Suppressor macrophage treated with lipopolysaccharide for 4 hours (primary cell): ENCODE measurements around the gene B4GALNT4.
A peak's percentile ranks its signal among the peaks of the same experiment; 100 is the strongest.
"Not testable (repeated sequence)": the region's sequence is repeated elsewhere in the genome, so short reads cannot be mapped to it uniquely, and the experiment has no call there.

Source experiments
- DNase-seq: peaks from one replicate; pipeline ENCODE4 v3.0.0-alpha.2; 2020

The B4GALNT4 gene

GRCh38 chr11:394034-394857, 24.9 kb downstream of the B4GALNT4 start, which contains the start of gene PKP3:
PKP3 (plus strand) TSS chr11:394209; CDS start chr11:394293, 84 bp downstream.
- no peak for DNase-seq

DNA sequence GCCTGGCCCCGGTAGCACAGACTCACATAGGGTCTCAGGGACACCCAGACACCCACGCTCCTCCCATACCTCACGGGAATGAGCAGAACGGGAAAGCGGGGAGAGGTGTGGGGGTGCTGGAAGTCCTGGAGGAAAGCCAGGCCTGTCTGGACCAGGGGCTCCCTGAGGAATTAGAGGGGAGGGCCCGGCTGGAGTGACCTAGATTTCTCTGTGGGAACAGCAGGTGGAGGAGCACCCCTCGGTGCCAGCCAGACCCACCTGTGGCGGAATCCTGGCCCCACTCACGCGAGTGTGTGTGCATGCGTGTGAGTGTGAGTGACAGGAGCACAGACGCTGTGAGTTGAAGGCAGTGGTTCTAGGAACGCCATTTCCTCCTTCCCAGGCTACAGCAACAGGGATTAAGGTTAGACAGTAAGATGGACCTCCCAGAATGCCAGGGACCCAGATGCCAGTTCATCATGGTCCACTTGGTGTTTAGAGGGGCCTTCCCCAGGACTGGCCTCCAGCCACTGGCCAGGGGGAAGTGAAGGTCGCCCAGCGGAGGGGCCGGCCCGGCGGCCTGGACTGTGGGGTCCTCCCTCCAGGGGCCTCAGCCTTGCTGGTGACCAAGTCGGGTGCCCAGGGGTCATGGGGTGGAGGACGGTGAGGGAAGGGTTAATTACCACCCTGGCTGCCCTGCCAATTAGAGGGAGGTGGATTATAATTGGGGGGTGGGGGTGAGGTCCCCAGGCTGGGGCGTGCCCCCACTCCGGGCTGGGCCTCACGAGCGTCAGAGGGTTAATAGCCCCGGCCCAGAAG, 25.8 kb downstream of the B4GALNT4 start:
- no peak for DNase-seq

DNA sequence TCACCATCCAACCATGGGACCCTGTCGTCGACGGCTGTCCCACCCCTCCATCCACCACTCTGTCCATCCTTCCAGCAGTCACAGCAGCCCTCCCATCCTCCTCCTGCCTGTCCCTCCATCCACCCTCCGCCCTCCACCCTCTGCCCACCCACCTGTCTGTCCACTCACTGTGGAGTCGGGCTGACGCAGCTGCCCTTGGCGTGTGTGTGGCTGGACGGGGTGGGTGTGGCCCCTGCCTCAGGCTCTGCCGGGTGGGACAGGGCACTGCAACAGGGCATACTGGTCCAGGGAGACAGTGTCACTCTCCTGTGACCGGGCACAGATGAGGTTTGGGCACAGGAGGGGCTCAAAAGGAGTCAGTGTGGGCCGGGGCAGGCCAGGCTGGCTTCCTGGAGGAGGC, 26.6 kb downstream of the B4GALNT4 start:
- no peak for DNase-seq

- DNase-seq, result peak; percentile 35
Observed at GRCh38 chr11:396511-396947, 27.2 kb downstream of the B4GALNT4 start.

DNA sequence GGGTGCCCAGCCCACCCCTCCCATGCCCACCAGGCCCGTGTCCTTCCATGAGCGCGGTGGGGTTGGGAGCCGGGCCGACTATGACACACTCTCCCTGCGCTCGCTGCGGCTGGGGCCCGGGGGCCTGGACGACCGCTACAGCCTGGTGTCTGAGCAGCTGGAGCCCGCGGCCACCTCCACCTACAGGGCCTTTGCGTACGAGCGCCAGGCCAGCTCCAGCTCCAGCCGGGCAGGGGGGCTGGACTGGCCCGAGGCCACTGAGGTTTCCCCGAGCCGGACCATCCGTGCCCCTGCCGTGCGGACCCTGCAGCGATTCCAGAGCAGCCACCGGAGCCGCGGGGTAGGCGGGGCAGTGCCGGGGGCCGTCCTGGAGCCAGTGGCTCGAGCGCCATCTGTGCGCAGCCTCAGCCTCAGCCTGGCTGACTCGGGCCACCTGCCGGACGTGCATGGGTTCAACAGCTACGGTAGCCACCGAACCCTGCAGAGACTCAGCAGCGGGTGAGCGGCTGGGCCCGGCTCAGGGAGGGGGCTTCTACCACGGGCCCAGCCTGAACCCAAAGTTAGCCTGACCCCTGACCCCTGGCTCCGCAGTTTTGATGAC, 27.7 kb downstream of the B4GALNT4 start:
- DNase-seq, result peak; percentile 63

- peak; percentile 17 for DNase-seq
Observed at GRCh38 chr11:398826-399225, 29.5 kb downstream of the B4GALNT4 start.

GRCh38 chr11:399731-400211, 30.5 kb downstream of the B4GALNT4 start:
- no peak for DNase-seq

GRCh38 chr11:400241-400689, 31.0 kb downstream of the B4GALNT4 start:
- DNase-seq, result no peak

- DNase-seq, result not testable (repeated sequence)
Observed at GRCh38 chr11:401196-401595, 31.9 kb downstream of the B4GALNT4 start.

- DNase-seq, result no peak
Observed at GRCh38 chr11:403021-403760, 33.9 kb downstream of the B4GALNT4 start.

DNA sequence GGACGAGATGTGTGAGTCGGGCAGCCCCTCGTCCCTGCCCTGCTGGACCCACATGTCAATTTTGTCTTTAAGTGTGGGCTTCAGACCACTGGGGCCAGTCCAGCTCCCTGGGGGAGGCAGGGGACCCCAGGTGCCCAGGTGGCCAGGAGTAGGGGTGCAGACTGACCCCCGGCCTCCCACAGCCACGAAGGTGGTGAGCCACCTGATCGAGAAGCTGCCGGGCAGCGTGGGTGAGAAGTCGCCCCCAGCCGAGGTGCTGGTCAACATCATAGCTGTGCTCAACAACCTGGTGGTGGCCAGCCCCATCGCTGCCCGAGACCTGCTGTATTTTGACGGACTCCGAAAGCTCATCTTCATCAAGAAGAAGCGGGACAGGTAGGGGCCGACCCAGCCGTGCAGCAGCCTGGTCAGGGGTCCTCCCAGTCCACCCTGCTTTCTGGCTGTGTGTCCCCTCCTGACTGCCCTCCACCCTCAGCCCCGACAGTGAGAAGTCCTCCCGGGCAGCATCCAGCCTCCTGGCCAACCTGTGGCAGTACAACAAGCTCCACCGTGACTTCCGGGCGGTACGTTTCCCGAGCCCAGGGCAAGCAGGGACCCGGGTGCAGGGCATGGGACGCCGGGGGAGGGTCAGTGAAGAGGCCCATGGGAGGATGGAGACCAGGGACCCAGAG, 34.6 kb downstream of the B4GALNT4 start:
- no peak for DNase-seq

DNA sequence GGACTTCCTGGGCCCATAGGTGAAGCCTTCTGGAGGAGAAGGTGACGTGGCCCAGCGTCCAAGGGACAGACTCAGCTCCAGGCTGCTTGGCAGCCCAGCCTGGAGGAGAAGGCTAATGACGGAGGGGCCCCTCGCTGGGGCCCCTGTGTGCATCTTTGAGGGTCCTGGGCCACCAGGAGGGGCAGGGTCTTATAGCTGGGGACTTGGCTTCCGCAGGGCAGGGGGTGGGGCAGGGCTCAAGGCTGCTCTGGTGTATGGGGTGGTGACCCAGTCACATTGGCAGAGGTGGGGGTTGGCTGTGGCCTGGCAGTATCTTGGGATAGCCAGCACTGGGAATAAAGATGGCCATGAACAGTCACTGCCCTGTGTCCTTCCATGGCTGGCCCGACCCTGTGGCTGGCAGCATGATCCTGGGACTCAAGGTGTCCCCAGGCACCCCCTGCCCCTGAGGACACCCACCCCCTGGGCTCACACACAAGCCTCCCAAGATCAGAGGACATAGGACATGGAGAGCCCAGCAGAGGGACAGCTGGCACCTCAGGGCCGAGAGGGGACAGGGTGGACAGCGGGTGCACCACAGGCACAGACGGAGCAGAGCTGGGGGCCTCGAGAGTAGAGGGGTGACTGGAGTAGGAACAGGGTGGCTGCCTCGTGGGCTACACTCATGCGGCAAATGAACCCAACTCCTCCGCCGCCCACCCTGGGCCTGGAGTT, 35.4 kb downstream of the B4GALNT4 start:
- no peak for DNase-seq

DNA sequence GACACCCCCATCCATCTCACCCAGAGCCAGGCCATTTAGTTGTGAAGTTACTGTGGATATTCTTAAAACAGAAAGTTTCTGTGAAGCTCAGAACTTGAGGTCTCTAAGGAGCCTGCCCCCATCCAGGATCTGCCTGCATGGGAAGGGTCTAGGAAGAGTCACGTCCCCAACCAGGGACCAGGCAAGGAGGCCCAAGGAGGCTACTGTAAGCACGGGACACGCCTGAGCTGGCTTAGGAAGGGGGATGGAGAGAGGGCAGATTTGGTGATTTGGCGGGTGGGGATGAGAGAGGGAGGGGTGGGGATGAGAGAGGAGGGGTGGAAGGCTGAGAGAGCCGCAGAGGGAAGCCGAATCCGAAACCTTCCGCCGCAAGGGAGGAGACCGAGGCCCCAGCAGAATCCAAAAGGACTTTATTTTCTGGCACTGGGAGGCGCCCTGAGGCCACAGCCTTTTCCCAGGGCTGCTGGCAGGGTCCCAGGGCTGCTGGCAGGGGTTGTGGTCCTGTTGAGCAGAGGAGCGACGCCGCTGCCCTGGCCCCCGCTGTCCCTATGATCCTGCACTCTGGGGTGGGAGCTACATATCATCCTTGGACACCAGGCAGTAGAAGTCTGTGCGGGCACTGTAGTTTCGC, 36.1 kb downstream of the B4GALNT4 start:
- no peak for DNase-seq

DNA sequence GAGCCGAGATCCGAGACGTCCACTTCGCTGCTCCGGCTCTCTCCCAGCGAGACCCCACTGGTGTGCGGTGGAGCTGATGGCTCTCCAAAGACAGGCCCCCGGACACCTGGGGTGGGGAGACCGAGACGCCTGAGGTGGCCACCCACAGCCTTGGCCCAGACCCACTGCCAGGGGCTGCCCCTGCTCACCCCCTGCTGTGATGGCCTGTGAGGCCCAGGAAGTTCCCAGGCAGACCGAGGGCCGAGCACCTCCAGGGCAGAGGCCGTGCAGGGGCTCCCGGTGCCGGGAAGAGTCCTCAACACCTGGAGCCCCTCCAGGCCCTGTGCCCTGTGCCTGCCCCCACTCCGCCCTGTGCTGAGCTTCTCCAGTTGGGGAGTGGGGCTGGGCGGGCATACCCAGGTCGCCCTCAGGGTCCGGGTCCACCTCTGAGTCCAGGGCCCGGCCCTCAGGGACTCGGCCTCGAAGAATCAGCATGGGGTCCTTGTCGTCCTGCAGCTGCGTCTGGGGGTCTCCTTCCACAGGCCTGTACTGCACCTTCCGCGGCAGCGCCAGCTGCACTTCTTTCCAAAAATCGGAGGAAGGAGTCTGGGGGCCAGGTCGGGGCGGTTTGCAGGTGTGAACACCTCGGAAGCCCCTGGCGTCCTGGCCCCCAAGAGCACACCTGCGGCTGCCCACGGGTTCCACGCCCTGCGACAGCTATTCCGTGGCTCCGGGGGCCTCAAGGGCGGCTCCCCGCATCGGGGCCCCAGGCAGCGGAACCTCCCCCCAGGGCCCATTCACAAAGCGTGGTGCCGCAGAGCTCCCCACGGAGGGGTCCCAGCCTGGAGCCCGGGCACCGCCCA, 36.9 kb downstream of the B4GALNT4 start:
- DNase-seq, result no peak

DNA sequence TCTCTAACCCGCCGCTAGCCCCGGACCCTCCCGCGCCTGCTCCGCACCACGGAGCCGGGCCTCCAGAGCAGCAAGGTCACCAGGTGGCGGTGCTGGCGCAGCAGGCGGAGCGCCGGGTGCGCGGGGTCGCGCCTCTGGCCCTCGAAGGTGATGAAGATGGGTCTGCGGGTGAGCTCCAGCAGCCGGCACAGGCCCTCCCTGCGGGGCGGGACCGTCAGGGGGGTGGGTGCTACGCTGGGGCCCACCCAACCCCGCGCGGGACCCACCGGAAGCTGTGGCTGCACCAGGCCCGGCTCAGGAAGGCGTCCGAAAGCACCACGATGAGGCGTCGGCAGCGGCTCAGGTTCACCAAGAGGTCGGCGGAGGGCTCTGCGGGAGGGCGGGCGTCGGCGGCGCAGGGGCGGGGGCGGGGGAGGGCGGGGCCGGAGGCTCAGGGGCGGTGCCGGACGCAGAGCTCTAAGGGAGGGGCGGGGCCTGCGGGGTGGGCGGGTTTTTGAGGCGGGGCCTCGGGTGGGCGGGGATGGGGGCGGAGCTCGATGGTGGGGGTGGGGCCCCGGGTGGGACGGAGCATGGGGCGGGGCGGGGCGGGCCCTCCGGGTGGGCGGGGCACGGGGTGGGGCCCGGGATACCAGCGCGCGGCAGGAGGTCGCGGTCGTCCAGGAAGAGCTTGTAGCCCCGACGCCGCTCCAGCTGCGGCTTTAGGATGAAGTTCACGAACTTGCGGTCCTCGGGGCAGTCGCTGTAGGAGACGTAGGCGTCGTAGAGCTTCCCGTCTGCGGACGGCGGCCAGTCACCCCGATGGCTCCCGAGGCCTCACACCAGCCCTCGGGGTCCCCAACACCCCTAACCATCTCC, 37.7 kb downstream of the B4GALNT4 start:
- peak; percentile 78 for DNase-seq

DNA sequence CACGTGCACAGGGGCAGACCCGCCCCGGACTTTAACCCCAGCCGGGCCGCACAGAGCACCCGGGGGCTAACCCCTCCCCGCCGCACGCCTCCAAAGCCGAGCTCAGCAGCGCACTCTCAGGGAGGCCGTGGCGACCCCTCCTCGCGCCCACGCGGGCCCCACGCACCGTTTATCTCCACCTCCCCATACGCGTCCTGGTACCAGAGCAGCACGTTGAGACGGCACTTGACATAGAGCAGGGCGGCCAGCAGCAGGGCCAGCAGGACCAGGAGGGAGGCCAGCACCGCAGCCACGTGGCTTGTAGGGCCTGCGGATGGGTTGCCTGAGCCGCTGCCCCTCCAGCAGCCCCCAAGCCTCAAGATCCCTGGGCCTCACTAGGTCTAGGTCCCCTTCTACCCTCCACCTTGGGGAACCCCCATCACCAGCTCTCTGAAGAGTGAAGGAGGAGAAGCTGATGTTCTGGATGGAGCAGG, 38.4 kb downstream of the B4GALNT4 start:
- no peak for DNase-seq

GRCh38 chr11:408154-409007, 39.1 kb downstream of the B4GALNT4 start:
- no peak for DNase-seq
